Choroid plexus epithelial cell (primary cell): ENCODE results near the gene NSRP1.

ENCODE experiments used
- DNase-seq: peaks from one replicate; pipeline ENCODE4 v3.0.0-alpha.2; 2010; ENCODE audit warnings: low read depth
- H3K4me3 ChIP-seq: 2 replicates; pipeline ENCODE4 v1.5.1; 2011; ENCODE audit warnings: low read depth, mild to moderate bottlenecking, control low read depth, low read length, moderate library complexity
- CTCF ChIP-seq: conservative IDR thresholded peaks from 2 replicates; pipeline ENCODE4 v1.5.1; 2011; ENCODE audit warnings: low read depth, mild to moderate bottlenecking, control low read depth, inconsistent platforms, low read length, moderate library complexity

NSRP1 gene

DNA sequence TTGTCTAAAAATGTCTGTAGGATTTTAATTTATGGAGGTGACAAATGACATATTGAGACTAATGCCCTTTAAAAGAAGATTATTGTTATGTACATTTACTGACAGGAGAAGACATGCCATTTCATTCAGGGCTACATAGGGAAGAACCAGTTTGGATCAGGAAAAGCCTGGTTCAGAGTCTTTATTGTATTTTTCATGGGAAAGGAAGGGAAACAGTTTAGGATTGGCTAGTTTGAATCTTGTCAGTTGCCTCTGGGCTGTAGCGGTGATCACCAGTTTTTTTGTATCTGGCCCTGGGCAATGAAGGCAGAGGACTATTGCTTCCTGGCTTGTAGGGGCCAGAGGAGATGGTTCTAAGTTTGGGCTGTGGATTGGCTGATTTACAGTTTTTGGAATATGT lies 31.8 kb downstream of the NSRP1 start:
- TF ChIP-seq CTCF = no peak
- H3K4me3 ChIP-seq = no peak overlapping the region
- DNase-seq = no peak

GRCh38 chr17:30151471-30151870 lies 34.9 kb downstream of the NSRP1 start:
- no peak for DNase-seq
- no peak for TF ChIP-seq CTCF
- H3K4me3 ChIP-seq = no peak overlapping the region

DNA sequence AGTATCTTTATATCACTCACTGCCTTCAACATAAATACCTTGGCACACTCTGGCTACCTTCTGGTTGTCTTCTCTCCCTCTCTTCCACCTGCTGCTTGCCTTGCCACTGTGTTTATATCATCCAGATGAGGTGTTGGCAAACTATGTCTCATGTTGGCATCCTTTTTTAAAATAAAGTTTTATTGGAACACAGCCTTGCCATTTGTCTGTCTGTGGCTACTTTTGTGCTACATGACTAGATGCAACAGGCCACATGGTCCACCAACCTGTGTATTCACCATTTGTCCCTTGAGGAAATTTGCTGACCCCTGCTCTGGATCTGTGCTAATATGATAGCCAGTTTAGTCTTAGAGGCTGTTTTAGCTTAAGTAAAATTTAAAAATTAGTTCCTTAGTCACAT lies 36.8 kb downstream of the NSRP1 start:
- H3K4me3 ChIP-seq = no peak overlapping the region
- DNase-seq = no peak
- no peak for TF ChIP-seq CTCF

DNA sequence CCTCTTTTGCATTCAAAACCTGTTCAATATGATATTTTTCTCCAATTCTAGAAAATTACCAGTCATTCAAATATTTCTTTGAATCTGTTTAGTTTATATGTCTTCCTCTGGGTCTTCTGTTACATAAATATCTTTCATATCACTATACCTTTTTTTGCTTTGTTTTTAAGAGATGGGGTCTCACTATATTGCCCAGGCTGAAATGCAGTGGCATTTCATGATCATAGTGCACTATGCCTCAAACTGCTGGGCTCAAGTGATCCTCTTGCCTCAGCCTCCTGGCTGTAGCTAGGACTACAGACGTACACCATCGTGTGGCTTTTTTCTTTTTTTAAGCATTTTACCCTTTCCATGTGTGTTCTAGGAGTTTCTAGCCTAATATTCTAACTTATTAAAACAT lies 38.8 kb downstream of the NSRP1 start:
- no peak for TF ChIP-seq CTCF
- no peak for DNase-seq
- no peak overlapping the region for H3K4me3 ChIP-seq

- no peak for DNase-seq
- TF ChIP-seq CTCF = no peak
- H3K4me3 ChIP-seq = no peak overlapping the region
Measured at GRCh38 chr17:30158896-30159625, 42.4 kb downstream of the NSRP1 start.

DNA sequence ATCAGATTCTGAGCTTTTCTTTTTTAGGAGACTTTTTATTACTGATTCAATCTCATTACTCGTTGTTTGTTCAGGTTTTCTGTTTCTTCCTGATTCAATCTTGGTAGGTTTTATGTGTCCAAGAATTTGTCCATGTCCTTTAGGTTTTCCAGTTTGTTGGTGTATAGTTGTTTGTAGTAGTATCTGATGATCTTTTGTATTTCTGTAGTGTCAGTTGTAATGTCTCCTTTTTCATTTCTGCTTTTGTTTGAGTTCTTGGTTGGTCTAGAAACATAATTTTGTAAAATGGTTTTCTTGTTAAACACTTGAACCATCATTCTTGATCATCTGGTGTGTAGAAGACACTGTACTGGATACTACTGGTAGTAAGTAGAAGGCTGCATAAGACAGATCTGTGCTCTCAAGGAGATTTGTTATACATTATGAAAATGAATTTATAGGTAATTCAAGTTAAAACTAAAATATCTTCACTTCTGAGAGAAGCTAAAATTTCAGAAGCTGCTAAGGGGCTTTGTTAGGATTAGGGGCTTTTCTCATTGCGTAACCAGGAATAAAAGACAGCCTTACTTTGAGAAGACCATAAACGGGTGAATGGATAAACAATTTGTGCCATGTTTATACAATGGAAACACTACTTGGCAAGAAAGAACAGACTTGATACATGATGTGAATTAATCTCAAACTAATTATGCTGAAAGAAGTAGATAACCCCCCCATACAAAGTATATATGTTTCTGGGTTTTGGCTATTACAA lies 44.0 kb downstream of the NSRP1 start:
- no peak overlapping the region for H3K4me3 ChIP-seq
- DNase-seq = no peak
- no peak for TF ChIP-seq CTCF
